ENCODE data around the gene OR4C15. TPM values are rescaled to one million over a fixed set of nuclear protein-coding genes. Genes with fewer than 3 reads are reported as not detected.

The OR4C15 gene
- total RNA-seq = not detected

DNA sequence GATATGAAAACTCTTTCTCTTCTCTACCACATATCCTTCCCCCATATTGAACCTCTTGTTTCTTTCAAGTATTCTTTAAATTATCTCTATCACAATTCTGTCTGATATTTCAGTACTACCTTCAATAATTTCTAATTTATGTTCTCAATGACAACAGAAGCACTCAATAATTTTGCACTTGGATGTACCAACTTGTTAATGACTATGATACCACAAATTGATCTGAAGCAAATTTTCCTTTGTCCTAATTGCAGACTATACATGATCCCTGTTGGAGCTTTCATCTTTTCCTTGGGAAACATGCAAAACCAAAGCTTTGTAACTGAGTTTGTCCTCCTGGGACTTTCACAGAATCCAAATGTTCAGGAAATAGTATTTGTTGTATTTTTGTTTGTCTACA lies at the start of gene OR4C15:
Gene OR4C15 (plus strand): TSS at position 301 of the 400 bp plus-strand sequence. CDS start 0 bp downstream, at position 301.
- DNase-seq (no peak), ATAC-seq (no peak)
- Mint-ChIP-seq H3K4me3 (no peak within 1 kb of the TSS), H3K4me1 (ENCODE audit: low read depth) (no peaks in the 10 kb centered on the region), H3K9me3 (peaks cover 25% of the 10 kb centered on the region), H3K36me3 (ENCODE audit: insufficient read depth) (no peaks in the 10 kb centered on the region), H3K27me3 (ENCODE audit: low read depth) (no peaks in the 10 kb centered on the region)

DNA sequence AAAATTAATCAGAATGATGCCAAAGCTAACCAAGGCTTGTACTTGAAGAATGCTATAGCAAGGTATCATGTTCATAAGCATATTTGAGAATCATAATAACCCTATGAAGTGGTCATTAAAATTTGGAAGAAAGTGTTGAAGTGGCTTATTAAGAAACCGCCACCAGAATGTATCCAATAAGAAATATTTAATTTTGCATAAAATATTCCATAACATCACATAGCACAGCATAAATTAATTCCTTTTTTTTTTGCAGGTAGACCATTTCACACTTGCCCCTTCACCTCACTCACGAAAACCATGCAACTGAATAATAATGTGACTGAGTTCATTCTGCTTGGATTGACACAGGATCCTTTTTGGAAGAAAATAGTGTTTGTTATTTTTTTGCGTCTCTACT lies 17.6 kb downstream of the OR4C15 start, which contains the start of gene OR4C16:
Gene OR4C16 (plus strand): TSS at position 301 of the 400 bp plus-strand sequence. CDS start 0 bp downstream, at position 301.
- H3K4me3 Mint-ChIP-seq = no peak within 1 kb of the TSS
- no peaks in the 10 kb centered on the region for H3K36me3 Mint-ChIP-seq (ENCODE audit: insufficient read depth)
- no peak for DNase-seq
- ATAC-seq = no peak
- H3K4me1 Mint-ChIP-seq (ENCODE audit: low read depth) = no peaks in the 10 kb centered on the region
- peaks cover 25% of the 10 kb centered on the region for H3K9me3 Mint-ChIP-seq
- H3K27me3 Mint-ChIP-seq (ENCODE audit: low read depth) = no peaks in the 10 kb centered on the region

DNA sequence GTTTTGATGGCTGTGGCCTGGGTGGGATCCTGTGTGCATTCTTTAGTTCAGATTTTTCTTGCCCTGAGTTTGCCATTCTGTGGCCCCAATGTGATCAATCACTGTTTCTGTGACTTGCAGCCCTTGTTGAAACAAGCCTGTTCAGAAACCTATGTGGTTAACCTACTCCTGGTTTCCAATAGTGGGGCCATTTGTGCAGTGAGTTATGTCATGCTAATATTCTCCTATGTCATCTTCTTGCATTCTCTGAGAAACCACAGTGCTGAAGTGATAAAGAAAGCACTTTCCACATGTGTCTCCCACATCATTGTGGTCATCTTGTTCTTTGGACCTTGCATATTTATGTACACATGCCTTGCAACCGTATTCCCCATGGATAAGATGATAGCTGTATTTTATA lies 18.3 kb downstream of the OR4C15 start:
- Mint-ChIP-seq H3K9me3 (peaks cover 25% of the 10 kb centered on the region), H3K36me3 (ENCODE audit: insufficient read depth) (no peaks in the 10 kb centered on the region), H3K4me1 (ENCODE audit: low read depth) (no peaks in the 10 kb centered on the region), H3K27me3 (ENCODE audit: low read depth) (no peaks in the 10 kb centered on the region), H3K4me3 (no peak overlapping the region)
- ATAC-seq (no peak), DNase-seq (no peak)

Other genes starting within 250 kb of the OR4C15 start
- not detected for gene OR4A16, start 211.3 kb upstream of the OR4C15 start, total RNA-seq
- gene OR4A15, start 186.5 kb upstream of the OR4C15 start, total RNA-seq = not detected
- not detected for gene OR4C16, start 17.7 kb downstream of the OR4C15 start, total RNA-seq
- gene OR4C11, start 53.2 kb downstream of the OR4C15 start, total RNA-seq = not detected
- not detected for gene OR4P4, start 80.6 kb downstream of the OR4C15 start, total RNA-seq
- gene OR4S2, start 93.9 kb downstream of the OR4C15 start, total RNA-seq = not detected
- gene OR4C6, start 107.7 kb downstream of the OR4C15 start, total RNA-seq = not detected
- gene OR5D13, start 219.0 kb downstream of the OR4C15 start, total RNA-seq = not detected
- not detected for gene OR5D14, start 241.1 kb downstream of the OR4C15 start, total RNA-seq

Data from activated T-cell treated with anti-CD3 and anti-CD28 coated beads, Interleukin-2, amount 50 U/mL, for 4 hours (primary cell).